HEK293 (cell line): ENCODE measurements around the gene CPLX1.

Source experiments
- ATF2 ChIP-seq: fragments of 450-650 bp; formaldehyde crosslinking; IDR thresholded peaks from 2 replicates; pipeline ENCODE4 v1.5.1; 2016; ENCODE audit warnings: missing biosample characterization, missing genetic modification characterization, low read depth
- KLF8 ChIP-seq: fragments of 450-650 bp; formaldehyde crosslinking; IDR thresholded peaks from 2 replicates; pipeline ENCODE4 v1.5.1; 2016; ENCODE audit warnings: missing biosample characterization, missing genetic modification characterization
- MEIS1 ChIP-seq: sonication (generic); formaldehyde crosslinking; IDR thresholded peaks from 2 replicates; pipeline ENCODE4 v1.8.1; 2022; ENCODE audit warnings: missing genetic modification reagents, mild to moderate bottlenecking, borderline replicate concordance
- TCF7L2 ChIP-seq: IDR thresholded peaks from 2 replicates; pipeline ENCODE4 v1.6.1; 2011; ENCODE audit warnings: low read depth, mild to moderate bottlenecking, inconsistent platforms, low read length, moderate library complexity, borderline replicate concordance
- ZNF335 ChIP-seq: fragments of 450-650 bp; formaldehyde crosslinking; conservative IDR thresholded peaks from 2 replicates; pipeline ENCODE4 v1.5.1; 2016; ENCODE audit warnings: missing biosample characterization, missing genetic modification characterization
- ZNF362 ChIP-seq: fragments of 450-650 bp; formaldehyde crosslinking; IDR thresholded peaks from 2 replicates; pipeline ENCODE4 v1.5.1; 2016; ENCODE audit warnings: missing biosample characterization, missing genetic modification characterization
- ZNF416 ChIP-seq: fragments of 450-650 bp; formaldehyde crosslinking; IDR thresholded peaks from 2 replicates; pipeline ENCODE4 v1.5.1; 2016; ENCODE audit warnings: missing biosample characterization, missing genetic modification characterization
- ZNF596 ChIP-seq: fragments of 450-650 bp; IDR thresholded peaks from 2 replicates; pipeline ENCODE4 v1.5.0; 2018; ENCODE audit warnings: missing biosample characterization, mild to moderate bottlenecking, missing genetic modification characterization, moderate library complexity
- ZNF660 ChIP-seq: fragments of 450-650 bp; IDR thresholded peaks from 2 replicates; pipeline ENCODE4 v1.5.1; 2018; ENCODE audit warnings: missing biosample characterization, mild to moderate bottlenecking, missing genetic modification characterization
- ZNF76 ChIP-seq: fragments of 450-650 bp; formaldehyde crosslinking; IDR thresholded peaks from 2 replicates; pipeline ENCODE4; 2016; ENCODE audit warnings: low read depth, missing biosample characterization, missing genetic modification characterization, borderline replicate concordance
- TF ChIP-seq, protein P1 (sequence below): fragments of 450-650 bp; formaldehyde crosslinking; IDR thresholded peaks from 2 replicates; pipeline ENCODE4 v1.5.1; 2016; ENCODE audit warnings: missing biosample characterization, missing genetic modification characterization
- TF ChIP-seq, protein P2 (sequence below): fragments of 450-650 bp; formaldehyde crosslinking; IDR thresholded peaks from 2 replicates; pipeline ENCODE4 v1.5.1; 2016; ENCODE audit warnings: missing biosample characterization, missing genetic modification characterization, low read depth
- TF ChIP-seq, protein P3 (sequence below): fragments of 450-650 bp; formaldehyde crosslinking; IDR thresholded peaks from 2 replicates; pipeline ENCODE4 v1.5.1; 2016; ENCODE audit warnings: missing biosample characterization, missing genetic modification characterization
- TF ChIP-seq, protein P4 (sequence below): fragments of 450-650 bp; formaldehyde crosslinking; IDR thresholded peaks from 2 replicates; pipeline ENCODE4 v1.5.1; 2017; ENCODE audit warnings: missing biosample characterization, missing genetic modification characterization

- TF ChIP-seq ZNF416 (tag by site-specific recombination) (no peak), ZNF335 (tag by site-specific recombination) (no peak), KLF8 (tag by site-specific recombination) (no peak), TCF7L2 (no peak), MEIS1 (CRISPR knock-in tag) (no peak), ZNF660 (no peak), ZNF362 (tag by site-specific recombination) (no peak), ZNF76 (tag by site-specific recombination) (no peak), ZNF596 (tag by site-specific recombination) (no peak), ATF2 (tag by site-specific recombination) (no peak)
- TF ChIP-seq, protein P1, sequence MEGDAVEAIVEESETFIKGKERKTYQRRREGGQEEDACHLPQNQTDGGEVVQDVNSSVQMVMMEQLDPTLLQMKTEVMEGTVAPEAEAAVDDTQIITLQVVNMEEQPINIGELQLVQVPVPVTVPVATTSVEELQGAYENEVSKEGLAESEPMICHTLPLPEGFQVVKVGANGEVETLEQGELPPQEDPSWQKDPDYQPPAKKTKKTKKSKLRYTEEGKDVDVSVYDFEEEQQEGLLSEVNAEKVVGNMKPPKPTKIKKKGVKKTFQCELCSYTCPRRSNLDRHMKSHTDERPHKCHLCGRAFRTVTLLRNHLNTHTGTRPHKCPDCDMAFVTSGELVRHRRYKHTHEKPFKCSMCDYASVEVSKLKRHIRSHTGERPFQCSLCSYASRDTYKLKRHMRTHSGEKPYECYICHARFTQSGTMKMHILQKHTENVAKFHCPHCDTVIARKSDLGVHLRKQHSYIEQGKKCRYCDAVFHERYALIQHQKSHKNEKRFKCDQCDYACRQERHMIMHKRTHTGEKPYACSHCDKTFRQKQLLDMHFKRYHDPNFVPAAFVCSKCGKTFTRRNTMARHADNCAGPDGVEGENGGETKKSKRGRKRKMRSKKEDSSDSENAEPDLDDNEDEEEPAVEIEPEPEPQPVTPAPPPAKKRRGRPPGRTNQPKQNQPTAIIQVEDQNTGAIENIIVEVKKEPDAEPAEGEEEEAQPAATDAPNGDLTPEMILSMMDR (tag by site-specific recombination): no peak
- TF ChIP-seq, protein P2, sequence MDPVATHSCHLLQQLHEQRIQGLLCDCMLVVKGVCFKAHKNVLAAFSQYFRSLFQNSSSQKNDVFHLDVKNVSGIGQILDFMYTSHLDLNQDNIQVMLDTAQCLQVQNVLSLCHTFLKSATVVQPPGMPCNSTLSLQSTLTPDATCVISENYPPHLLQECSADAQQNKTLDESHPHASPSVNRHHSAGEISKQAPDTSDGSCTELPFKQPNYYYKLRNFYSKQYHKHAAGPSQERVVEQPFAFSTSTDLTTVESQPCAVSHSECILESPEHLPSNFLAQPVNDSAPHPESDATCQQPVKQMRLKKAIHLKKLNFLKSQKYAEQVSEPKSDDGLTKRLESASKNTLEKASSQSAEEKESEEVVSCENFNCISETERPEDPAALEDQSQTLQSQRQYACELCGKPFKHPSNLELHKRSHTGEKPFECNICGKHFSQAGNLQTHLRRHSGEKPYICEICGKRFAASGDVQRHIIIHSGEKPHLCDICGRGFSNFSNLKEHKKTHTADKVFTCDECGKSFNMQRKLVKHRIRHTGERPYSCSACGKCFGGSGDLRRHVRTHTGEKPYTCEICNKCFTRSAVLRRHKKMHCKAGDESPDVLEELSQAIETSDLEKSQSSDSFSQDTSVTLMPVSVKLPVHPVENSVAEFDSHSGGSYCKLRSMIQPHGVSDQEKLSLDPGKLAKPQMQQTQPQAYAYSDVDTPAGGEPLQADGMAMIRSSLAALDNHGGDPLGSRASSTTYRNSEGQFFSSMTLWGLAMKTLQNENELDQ (tag by site-specific recombination): no peak
- TF ChIP-seq, protein P3, sequence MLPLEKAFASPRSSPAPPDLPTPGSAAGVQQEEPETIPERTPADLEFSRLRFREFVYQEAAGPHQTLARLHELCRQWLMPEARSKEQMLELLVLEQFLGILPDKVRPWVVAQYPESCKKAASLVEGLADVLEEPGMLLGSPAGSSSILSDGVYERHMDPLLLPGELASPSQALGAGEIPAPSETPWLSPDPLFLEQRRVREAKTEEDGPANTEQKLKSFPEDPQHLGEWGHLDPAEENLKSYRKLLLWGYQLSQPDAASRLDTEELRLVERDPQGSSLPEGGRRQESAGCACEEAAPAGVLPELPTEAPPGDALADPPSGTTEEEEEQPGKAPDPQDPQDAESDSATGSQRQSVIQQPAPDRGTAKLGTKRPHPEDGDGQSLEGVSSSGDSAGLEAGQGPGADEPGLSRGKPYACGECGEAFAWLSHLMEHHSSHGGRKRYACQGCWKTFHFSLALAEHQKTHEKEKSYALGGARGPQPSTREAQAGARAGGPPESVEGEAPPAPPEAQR (tag by site-specific recombination): no peak
- TF ChIP-seq, protein P4, sequence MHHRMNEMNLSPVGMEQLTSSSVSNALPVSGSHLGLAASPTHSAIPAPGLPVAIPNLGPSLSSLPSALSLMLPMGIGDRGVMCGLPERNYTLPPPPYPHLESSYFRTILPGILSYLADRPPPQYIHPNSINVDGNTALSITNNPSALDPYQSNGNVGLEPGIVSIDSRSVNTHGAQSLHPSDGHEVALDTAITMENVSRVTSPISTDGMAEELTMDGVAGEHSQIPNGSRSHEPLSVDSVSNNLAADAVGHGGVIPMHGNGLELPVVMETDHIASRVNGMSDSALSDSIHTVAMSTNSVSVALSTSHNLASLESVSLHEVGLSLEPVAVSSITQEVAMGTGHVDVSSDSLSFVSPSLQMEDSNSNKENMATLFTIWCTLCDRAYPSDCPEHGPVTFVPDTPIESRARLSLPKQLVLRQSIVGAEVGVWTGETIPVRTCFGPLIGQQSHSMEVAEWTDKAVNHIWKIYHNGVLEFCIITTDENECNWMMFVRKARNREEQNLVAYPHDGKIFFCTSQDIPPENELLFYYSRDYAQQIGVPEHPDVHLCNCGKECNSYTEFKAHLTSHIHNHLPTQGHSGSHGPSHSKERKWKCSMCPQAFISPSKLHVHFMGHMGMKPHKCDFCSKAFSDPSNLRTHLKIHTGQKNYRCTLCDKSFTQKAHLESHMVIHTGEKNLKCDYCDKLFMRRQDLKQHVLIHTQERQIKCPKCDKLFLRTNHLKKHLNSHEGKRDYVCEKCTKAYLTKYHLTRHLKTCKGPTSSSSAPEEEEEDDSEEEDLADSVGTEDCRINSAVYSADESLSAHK (tag by site-specific recombination): no peak
Observed at GRCh38 chr4:815464-816146, 10.3 kb downstream of the CPLX1 start.
